ENCODE measurements around the gene SYCE3. TPM values are rescaled to one million over a fixed set of nuclear protein-coding genes. Genes with fewer than 3 reads are reported as not detected.
A peak's percentile ranks its signal among the peaks of the same experiment; 100 is the strongest.

The SYCE3 gene
- total and polyA plus RNA-seq, 4 experiments from 2014 or later: 0.83 TPM; not detected in 3

DNA sequence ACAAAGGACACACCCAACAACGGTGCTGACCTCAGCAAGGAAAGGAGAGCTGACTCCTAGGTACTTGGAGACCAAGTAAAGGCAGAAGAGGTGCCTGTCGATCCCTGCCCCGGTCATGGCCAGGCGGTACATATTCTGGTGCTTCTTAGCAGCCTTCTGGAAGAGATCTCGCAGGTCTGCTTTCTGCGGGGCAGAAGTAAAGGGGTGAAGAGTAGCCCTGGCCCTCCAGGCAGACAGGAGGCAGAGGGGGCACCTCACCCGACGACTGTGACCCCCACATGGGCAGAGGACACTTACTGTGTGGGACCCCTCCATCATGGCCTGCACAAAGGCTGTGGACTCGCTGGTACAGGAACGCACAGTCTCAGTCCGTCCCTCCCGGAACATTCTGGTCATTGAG, 8.1 kb upstream of the SYCE3 start:
- CTCF ChIA-PET (ENCODE audit: partially characterized antibody): no interaction called here
- no peak overlapping the region for H3K27ac Mint-ChIP-seq
- intact Hi-C loops (cut with micrococcal nuclease): no loop called here
- H3K27me3 Mint-ChIP-seq: no peaks in the 10 kb centered on the region
- Histone ChIP-seq H3K36me3 (ENCODE audit: insufficient read depth, low read length) (peaks cover 25% of the 10 kb centered on the region), H3K27me3 (ENCODE audit: insufficient read depth, low read length) (no peaks in the 10 kb centered on the region), H3K9me3 (ENCODE audit: control insufficient read depth in 1 of 2, low read length in 2 of 2) (no peaks in the 10 kb centered on the region), H3K27ac (ENCODE audit: low read depth, low read length) (no peak overlapping the region), H3K4me3 (ENCODE audit: low read length in 2 of 2) (no peak overlapping the region), H3K4me1 (ENCODE audit: insufficient read depth, low read length) (no peaks in the 10 kb centered on the region)
- POLR2A ChIA-PET (ENCODE audit: partially characterized antibody): interaction anchor here (1.0 to 1.5 kb wide), 2 partner anchors 26 to 45 kb away, joined by 4 read pairs; partner anchors contain the start of gene SCO2
- H3K9me3 Mint-ChIP-seq: no peaks in the 10 kb centered on the region
- H3K36me3 Mint-ChIP-seq: peaks cover 20 to 24% of the 10 kb centered on the region in 2 donors
- DNase-seq: no peak
- H3K4me1 Mint-ChIP-seq: peaks cover 0 to under 1% (median 0%) of the 10 kb centered on the region in 4 donors
- H3K4me3 Mint-ChIP-seq: no peak overlapping the region

- Histone ChIP-seq H3K27ac (ENCODE audit: low read depth, low read length) (no peak overlapping the region), H3K4me1 (ENCODE audit: insufficient read depth, low read length) (no peaks in the 10 kb centered on the region), H3K36me3 (ENCODE audit: insufficient read depth, low read length) (peaks cover 25% of the 10 kb centered on the region), H3K4me3 (ENCODE audit: low read length in 2 of 2) (no peak overlapping the region), H3K27me3 (ENCODE audit: insufficient read depth, low read length) (no peaks in the 10 kb centered on the region), H3K9me3 (ENCODE audit: control insufficient read depth in 1 of 2, low read length in 2 of 2) (no peaks in the 10 kb centered on the region)
- intact Hi-C loops (cut with micrococcal nuclease): no loop called here
- Mint-ChIP-seq H3K27me3 (no peaks in the 10 kb centered on the region), H3K27ac (no peak overlapping the region), H3K36me3 (peaks cover 20 to 24% of the 10 kb centered on the region in 2 donors), H3K4me1 (no peaks in the 10 kb centered on the region), H3K9me3 (no peaks in the 10 kb centered on the region), H3K4me3 (no peak overlapping the region)
- POLR2A ChIA-PET (ENCODE audit: partially characterized antibody): interaction anchor here (1.0 to 1.5 kb wide), 2 partner anchors 25 to 44 kb away, joined by 4 read pairs; partner anchors contain the start of gene SCO2
- CTCF ChIA-PET (ENCODE audit: partially characterized antibody): interaction anchor here (1.0 kb wide), 1 partner anchor 45 kb away, joined by 3 read pairs; the partner anchor contains the start of gene SCO2
- DNase-seq: no peak
These were observed 7.3 kb upstream of the SYCE3 start for GRCh38 chr22:50569896-50570535.

DNA sequence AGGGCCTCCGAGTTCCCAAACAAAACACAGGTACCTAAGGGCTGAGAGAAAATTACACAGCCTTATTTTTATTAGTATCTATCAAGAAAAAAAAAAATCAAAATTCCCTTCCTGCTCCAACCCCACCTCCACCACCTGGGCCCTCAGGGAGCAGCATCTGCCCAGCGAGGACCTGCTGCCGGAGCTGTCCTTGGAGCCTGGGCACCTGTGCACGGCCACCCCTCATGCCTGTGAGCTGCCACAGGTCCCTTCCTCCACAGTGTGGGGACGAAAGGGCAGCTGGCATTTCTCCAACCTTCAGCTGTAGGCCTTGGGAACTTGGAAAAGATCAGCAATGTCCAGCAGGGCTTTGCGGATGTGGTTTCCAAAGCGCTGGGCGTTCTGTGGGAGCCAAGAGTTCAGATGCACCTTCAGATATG, 6.3 kb upstream of the SYCE3 start:
- no peak for DNase-seq
- intact Hi-C loops (cut with micrococcal nuclease): no loop called here
- Histone ChIP-seq H3K27me3 (ENCODE audit: insufficient read depth, low read length) (no peaks in the 10 kb centered on the region), H3K27ac (ENCODE audit: low read depth, low read length) (no peak overlapping the region), H3K36me3 (ENCODE audit: insufficient read depth, low read length) (peaks cover 25% of the 10 kb centered on the region), H3K4me1 (ENCODE audit: insufficient read depth, low read length) (no peaks in the 10 kb centered on the region), H3K4me3 (ENCODE audit: low read length in 2 of 2) (no peak overlapping the region), H3K9me3 (ENCODE audit: control insufficient read depth in 1 of 2, low read length in 2 of 2) (no peaks in the 10 kb centered on the region)
- H3K4me1 Mint-ChIP-seq: no peaks in the 10 kb centered on the region
- H3K27me3 Mint-ChIP-seq: peaks cover 0 to 2% of the 10 kb centered on the region in 2 donors
- peaks cover 20 to 24% of the 10 kb centered on the region in 2 donors for H3K36me3 Mint-ChIP-seq
- ChIA-PET CTCF (ENCODE audit: partially characterized antibody) (no interaction called here), POLR2A (ENCODE audit: partially characterized antibody) (interaction anchor here (0.6 kb wide), 1 partner anchor 14 kb away, joined by 3 read pairs; the partner anchor contains the start of gene CHKB)
- no peaks in the 10 kb centered on the region for H3K9me3 Mint-ChIP-seq
- peak overlapping the region in 1 of 7 donors; percentile 25 for H3K27ac Mint-ChIP-seq
- no peak overlapping the region for H3K4me3 Mint-ChIP-seq

- Mint-ChIP-seq H3K4me1 (peaks cover 1 to 2% (median 2%) of the 10 kb centered on the region in 4 donors), H3K9me3 (no peaks in the 10 kb centered on the region), H3K36me3 (peaks cover 20 to 24% of the 10 kb centered on the region in 2 donors), H3K27ac (no peak overlapping the region), H3K27me3 (peaks cover 0 to 2% of the 10 kb centered on the region in 2 donors), H3K4me3 (no peak overlapping the region)
- no peaks in the 10 kb centered on the region for H3K27me3 ChIP-seq (ENCODE audit: insufficient read depth, low read length)
- peaks cover 25% of the 10 kb centered on the region for H3K36me3 ChIP-seq (ENCODE audit: insufficient read depth, low read length)
- no peak overlapping the region for H3K27ac ChIP-seq (ENCODE audit: low read depth, low read length)
- intact Hi-C loops (cut with micrococcal nuclease): no loop called here
- peaks cover 1% of the 10 kb centered on the region for H3K4me1 ChIP-seq (ENCODE audit: insufficient read depth, low read length)
- ChIA-PET POLR2A (ENCODE audit: partially characterized antibody) (interaction anchor here (0.6 kb wide), 1 partner anchor 14 kb away, joined by 3 read pairs; the partner anchor contains the start of gene CHKB), CTCF (ENCODE audit: partially characterized antibody) (no interaction called here)
- no peak overlapping the region for H3K4me3 ChIP-seq (ENCODE audit: low read length in 2 of 2)
- H3K9me3 ChIP-seq (ENCODE audit: control insufficient read depth in 1 of 2, low read length in 2 of 2): no peaks in the 10 kb centered on the region
- DNase-seq: no peak
These were observed 5.9 kb upstream of the SYCE3 start for GRCh38 chr22:50568626-50569025.

GRCh38 chr22:50567721-50568252, 5.1 kb upstream of the SYCE3 start:
- no peak overlapping the region for H3K4me3 ChIP-seq (ENCODE audit: low read length in 2 of 2)
- Mint-ChIP-seq H3K4me1 (peaks cover 8 to 11% (median 10%) of the 10 kb centered on the region in 4 donors), H3K27ac (no peak overlapping the region), H3K36me3 (peaks cover 21 to 24% of the 10 kb centered on the region in 2 donors), H3K4me3 (no peak overlapping the region), H3K9me3 (no peaks in the 10 kb centered on the region), H3K27me3 (peaks cover 0 to 2% of the 10 kb centered on the region in 2 donors)
- ChIA-PET CTCF (ENCODE audit: partially characterized antibody) (no interaction called here), POLR2A (ENCODE audit: partially characterized antibody) (no interaction called here)
- no peak overlapping the region for H3K27ac ChIP-seq (ENCODE audit: low read depth, low read length)
- no peaks in the 10 kb centered on the region for H3K9me3 ChIP-seq (ENCODE audit: control insufficient read depth in 1 of 2, low read length in 2 of 2)
- peaks cover 8% of the 10 kb centered on the region for H3K4me1 ChIP-seq (ENCODE audit: insufficient read depth, low read length)
- intact Hi-C loops (cut with micrococcal nuclease): no loop called here
- no peak for DNase-seq
- H3K27me3 ChIP-seq (ENCODE audit: insufficient read depth, low read length): no peaks in the 10 kb centered on the region
- peaks cover 25% of the 10 kb centered on the region for H3K36me3 ChIP-seq (ENCODE audit: insufficient read depth, low read length)

- peaks cover 6 to 8% of the 10 kb centered on the region in 2 donors for H3K36me3 Mint-ChIP-seq
- H3K27ac Mint-ChIP-seq: no peak overlapping the region
- ChIA-PET CTCF (ENCODE audit: partially characterized antibody) (interaction anchor here (0.6 to 4.5 kb wide), 9 partner anchors 12 to 112 kb away, joined by 3 to 33 read pairs (median 9); partner anchors contain the start of gene SCO2), POLR2A (ENCODE audit: partially characterized antibody) (interaction anchor here (0.6 to 4.8 kb wide), 10 partner anchors 16 to 95 kb away, joined by 3 to 65 read pairs (median 12); partner anchors contain the start of genes CHKB, CPT1B, LMF2 and NCAPH2)
- Histone ChIP-seq H3K9me3 (ENCODE audit: control insufficient read depth in 1 of 2, low read length in 2 of 2) (no peaks in the 10 kb centered on the region), H3K36me3 (ENCODE audit: insufficient read depth, low read length) (peaks cover 7% of the 10 kb centered on the region), H3K4me1 (ENCODE audit: insufficient read depth, low read length) (peaks cover 8% of the 10 kb centered on the region), H3K4me3 (ENCODE audit: low read length in 2 of 2) (no peak overlapping the region), H3K27ac (ENCODE audit: low read depth, low read length) (no peak overlapping the region), H3K27me3 (ENCODE audit: insufficient read depth, low read length) (no peaks in the 10 kb centered on the region)
- no peak for DNase-seq
- intact Hi-C loops (cut with micrococcal nuclease): no loop called here
- H3K4me3 Mint-ChIP-seq: peak overlapping the region in 3 of 8 donors; percentile 8 to 33 (median 12)
- H3K27me3 Mint-ChIP-seq: peaks cover 0 to 2% of the 10 kb centered on the region in 2 donors
- peaks cover 13 to 25% (median 20%) of the 10 kb centered on the region in 4 donors for H3K4me1 Mint-ChIP-seq
- no peaks in the 10 kb centered on the region for H3K9me3 Mint-ChIP-seq
These were observed 1.6 kb upstream of the SYCE3 start for GRCh38 chr22:50564289-50564688.
